Measurements from ENCODE around the gene ALDH3A1. TPM values are rescaled to one million over a fixed set of nuclear protein-coding genes. Genes with fewer than 3 reads are reported as not detected.

The ALDH3A1 gene
- total RNA-seq (2022; extraction: Qiagen RNA extraction; ENCODE audit: low read depth): 726 to 1,151 TPM (median 866 TPM) in 5 replicates

DNA sequence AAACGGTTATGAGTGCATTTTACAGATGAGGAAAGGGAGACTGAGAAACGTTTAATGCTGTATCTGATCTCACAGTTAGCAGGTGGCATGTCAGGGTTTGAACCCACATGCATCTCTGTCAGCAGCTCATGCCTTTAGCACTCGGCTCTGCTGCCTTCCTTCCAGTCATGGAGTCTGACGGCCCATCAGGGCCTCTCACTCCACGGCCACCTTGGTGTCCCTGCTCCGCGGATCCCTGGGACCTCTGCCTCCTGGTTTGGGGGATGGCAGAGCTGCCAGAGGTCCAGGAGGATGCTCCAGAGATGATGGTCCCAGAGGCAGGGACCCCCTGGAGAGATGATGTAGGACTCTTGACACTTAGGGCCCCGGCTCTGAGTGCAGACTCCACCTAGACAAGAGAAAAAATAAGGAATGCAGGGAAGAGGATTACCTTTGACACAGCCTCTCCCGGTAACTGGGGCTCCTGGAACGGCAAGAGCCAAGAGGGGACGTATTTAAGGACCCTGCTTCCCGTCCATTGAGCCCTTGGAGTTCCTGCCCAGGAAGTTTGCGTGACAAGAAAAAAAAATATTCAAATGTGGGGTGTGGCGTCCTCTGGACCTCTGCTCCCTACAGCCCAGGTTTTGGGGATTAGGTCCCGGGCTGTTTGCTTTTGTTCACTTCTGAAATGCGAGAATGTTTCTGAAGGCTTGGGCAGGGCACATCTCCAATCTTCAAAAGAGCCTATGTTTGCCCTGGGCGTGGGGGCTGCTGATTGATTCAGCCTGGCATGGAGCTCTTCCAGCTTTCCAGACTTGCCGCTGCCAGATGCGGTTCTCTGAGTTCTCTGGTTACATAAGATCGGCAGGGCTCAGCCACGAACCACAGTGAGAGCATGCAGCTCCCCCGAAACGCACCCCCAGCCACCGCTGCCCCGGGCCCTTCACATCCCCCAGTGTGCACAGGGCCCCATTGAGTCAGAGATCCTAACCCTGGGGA is at the start of gene ALDH3A1:
Gene ALDH3A1 (minus strand): TSS at position 470 of the 978 bp plus-strand sequence. CDS start 3,169 bp downstream, outside the sequence.

DNA sequence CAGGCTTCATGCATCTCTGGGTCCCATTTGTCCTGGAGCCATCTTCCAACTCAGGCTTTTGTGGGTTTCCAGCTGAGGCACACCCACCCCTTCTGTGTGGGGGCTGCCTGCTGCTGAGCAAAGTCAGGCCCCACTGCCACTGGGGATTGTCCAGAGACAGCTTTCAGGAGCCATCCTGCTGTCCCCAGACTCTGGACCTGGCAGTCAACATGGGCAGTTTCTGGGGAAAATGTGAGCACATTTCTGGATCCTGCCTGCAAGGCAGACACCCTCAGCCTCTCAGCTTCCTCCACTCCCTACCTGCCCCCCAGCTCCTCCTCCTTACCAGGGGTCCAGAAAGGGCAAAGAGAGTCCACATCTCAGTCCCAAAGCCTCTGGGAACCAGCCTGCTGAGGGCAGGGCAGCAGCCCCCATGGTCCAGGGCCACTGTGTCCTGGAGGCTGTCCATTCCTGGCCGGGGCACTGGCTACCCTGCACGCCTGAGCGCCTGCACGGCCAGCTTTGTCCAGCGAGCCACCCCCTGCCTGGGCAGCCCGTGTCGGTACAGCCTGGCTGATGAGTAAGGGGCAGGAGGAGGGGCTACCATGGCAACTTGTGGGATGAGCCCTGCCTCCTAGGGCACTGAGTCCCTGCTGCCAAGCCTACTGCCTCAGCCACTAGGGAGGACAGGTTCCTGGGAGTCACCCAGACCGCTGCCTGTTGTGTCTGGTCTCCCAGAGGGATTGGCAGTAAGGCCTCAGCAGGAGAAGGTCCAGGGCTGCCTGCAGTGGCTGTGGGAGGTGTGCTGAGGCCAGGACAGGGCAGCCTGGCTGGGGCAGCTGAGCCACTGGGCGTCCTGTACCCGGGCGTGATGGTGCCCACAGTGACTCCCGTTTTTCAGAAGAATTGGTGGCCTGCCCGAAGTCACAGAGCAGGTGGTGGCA is 31.7 kb downstream of the ALDH3A1 start, which contains the start of gene SLC47A2:
Gene SLC47A2 (minus strand): TSS at position 477 of the 923 bp plus-strand sequence. CDS start 29 bp downstream, at position 448.

Other genes with a start within 250 kb of the ALDH3A1 start
- 21.7 to 27.1 TPM (median 26.0 TPM) in 5 replicates for gene SLC47A1, start 214.4 kb downstream of the ALDH3A1 start, total RNA-seq (2022; extraction: Qiagen RNA extraction; ENCODE audit: low read depth)
- 148 to 189 TPM (median 178 TPM) in 5 replicates for gene ALDH3A2, start 99.5 kb downstream of the ALDH3A1 start, total RNA-seq (2022; extraction: Qiagen RNA extraction; ENCODE audit: low read depth)
- gene SLC47A2, start 31.7 kb downstream of the ALDH3A1 start, total RNA-seq (2022; extraction: Qiagen RNA extraction; ENCODE audit: low read depth): 0.06 to 0.15 TPM (median 0.10 TPM) in 4 of 5 replicates, not detected in the other
- 10.1 to 15.8 TPM (median 15.3 TPM) in 5 replicates for gene ULK2, start 119.6 kb upstream of the ALDH3A1 start, total RNA-seq (2022; extraction: Qiagen RNA extraction; ENCODE audit: low read depth)
- 21.4 to 26.2 TPM (median 22.9 TPM) in 5 replicates for gene AKAP10, start 229.5 kb upstream of the ALDH3A1 start, total RNA-seq (2022; extraction: Qiagen RNA extraction; ENCODE audit: low read depth)